Stimulated activated CD4-positive, alpha-beta T cell treated with anti-CD3 and anti-CD28 coated beads, Interleukin-12 subunit alpha, Interleukin-12 subunit beta, amount 100 ng/mL, for 4 hours (primary cell): ENCODE measurements around the gene HOXC11.

Experiments used
- DNase-seq: peaks from one replicate; pipeline ENCODE4 v3.0.0-alpha.2; 2020

HOXC11 gene

DNA sequence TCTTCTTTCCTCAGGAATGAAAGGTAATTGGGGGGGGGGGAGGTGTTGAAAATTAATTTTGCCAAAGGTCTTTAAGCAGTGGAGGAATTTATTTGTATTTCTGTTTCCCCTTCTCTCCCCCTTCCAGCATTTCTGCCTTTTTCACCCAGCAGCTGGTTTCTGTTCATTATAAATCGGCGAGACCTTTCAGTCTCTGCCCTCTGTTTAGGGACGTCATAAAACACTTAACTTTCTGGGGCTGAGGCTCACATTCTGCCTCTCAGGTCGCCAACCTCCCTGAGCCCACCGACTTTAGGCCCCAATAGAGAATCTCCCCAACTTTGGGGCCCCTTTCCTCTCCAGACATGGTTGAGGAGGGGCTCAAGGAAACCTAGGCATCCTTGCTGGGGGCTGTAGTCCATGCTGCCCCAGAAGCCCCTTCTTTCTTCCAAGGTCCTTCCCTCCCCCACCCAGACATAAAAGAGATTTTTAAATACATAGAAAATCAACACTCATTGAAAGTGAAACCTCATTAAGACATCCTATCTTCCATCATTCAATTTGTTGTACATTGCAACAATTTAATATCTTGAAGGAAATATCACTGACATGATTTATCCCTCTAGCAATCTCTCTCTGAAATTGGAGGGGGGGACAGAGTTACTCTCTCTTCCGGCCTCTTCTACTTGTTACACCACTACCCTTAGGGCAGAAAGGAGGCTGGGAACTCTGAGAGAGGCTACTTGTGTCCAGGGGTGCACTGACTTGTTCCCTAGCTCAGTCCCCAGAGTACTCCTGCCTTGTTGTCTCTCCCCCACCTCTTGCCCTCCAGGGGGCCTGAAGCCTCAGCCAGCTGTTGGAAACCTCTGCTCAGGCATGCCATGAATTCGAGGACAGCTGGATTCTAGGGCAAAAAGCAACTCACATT lies 52.8 kb downstream of the HOXC11 start:
- DNase-seq: no peak

DNA sequence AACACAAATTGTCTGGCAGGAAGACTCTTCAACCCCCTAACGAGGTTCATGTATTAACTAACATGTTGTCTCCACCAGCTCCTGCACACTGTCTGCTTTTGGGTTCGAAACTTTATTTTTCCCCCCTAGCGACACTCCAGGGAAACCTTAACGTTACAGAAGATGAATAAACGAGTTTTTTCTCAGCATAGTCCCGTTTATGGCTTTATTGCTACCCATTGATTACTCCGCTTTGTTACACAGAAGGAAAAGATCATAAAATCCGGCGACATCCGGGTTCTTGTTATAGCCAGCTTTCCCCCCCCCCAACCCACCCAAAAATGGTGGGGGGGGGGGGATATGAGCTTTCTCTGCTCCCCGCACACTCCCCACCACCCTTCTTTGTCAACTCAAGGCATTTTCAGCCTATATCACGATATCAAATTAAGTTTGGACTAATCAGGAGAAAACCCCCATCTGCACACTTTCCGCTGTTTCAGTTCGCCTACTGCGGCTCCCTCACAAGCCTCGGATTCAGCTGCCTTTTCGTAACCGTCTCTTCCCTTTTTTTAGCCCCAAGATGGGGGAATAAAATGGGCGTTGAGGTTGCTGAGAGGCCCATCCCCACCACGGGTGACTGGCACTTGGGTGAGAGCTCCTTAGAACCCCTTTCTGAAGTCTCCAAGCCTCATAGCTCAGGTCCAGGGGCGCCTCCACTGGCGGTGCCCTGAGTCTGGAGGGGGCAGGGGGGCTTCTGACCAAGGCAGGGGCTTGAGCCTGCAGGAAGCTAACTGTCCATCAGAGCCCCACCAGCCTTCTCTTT lies 53.9 kb downstream of the HOXC11 start:
- DNase-seq: no peak
